DOHH2 (cell line): ENCODE measurements around the gene PMFBP1.

Experiments used
- EZH2phosphoT487 ChIP-seq: fragments of 200-600 bp; sonication (generic); IDR thresholded peaks from 2 replicates; pipeline ENCODE4 v1.6.1; 2017; ENCODE audit warnings: borderline replicate concordance, mild to moderate bottlenecking, antibody characterized with exemption, low read length, moderate library complexity, mixed read lengths
- TF ChIP-seq, protein P1 (sequence below): fragments of 200-600 bp; sonication (generic); IDR thresholded peaks from one replicate; pipeline ENCODE4 v1.5.1; 2014; ENCODE audit warnings: antibody characterized with exemption, mild to moderate bottlenecking, low read depth, low read length; ENCODE audit not compliant: poor library complexity, severe bottlenecking

DNA sequence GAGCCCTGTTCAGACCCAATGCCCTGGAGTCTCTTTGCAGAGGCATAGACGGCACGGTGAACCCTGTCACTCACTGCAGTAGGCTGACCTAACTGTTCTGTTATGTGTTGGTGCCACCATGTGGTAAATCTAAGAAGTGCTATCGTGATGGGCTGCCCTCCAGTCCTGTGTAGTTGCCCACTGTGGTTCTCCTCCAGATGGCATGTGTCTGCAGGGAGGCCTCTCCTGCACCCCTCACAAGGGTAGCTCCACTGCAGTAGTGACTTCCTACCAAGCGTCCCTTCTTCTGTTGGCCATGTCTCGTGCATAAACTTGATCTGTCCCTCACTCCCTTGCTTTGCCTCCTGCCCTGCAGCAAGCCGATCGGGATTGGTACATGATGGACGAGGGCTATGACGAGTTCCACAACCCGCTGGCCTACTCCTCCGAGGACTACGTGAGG is 72.6 kb downstream of the PMFBP1 start:
- TF ChIP-seq, protein P1, sequence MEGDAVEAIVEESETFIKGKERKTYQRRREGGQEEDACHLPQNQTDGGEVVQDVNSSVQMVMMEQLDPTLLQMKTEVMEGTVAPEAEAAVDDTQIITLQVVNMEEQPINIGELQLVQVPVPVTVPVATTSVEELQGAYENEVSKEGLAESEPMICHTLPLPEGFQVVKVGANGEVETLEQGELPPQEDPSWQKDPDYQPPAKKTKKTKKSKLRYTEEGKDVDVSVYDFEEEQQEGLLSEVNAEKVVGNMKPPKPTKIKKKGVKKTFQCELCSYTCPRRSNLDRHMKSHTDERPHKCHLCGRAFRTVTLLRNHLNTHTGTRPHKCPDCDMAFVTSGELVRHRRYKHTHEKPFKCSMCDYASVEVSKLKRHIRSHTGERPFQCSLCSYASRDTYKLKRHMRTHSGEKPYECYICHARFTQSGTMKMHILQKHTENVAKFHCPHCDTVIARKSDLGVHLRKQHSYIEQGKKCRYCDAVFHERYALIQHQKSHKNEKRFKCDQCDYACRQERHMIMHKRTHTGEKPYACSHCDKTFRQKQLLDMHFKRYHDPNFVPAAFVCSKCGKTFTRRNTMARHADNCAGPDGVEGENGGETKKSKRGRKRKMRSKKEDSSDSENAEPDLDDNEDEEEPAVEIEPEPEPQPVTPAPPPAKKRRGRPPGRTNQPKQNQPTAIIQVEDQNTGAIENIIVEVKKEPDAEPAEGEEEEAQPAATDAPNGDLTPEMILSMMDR = peak; percentile 78
- no peak for TF ChIP-seq EZH2phosphoT487
